Calu3 (cell line): ENCODE results near the gene CLNK. TPM values are rescaled to one million over a fixed set of nuclear protein-coding genes. Genes with fewer than 3 reads are reported as not detected.
A peak's percentile ranks its signal among the peaks of the same experiment; 100 is the strongest.

Experiments
- BruUV-seq: library from RNA; stranded (reverse); fragments of 400-500 nt; replicated peaks from 2 replicates; lab custom pipeline; 2021; lab: Mats Ljungman, UMichigan
- CTCF ChIA-PET: fragments of 300-600 bp; sonication (Branson Sonifier 250); formaldehyde crosslinking; loops from one replicate; lab custom pipeline; 2022; ENCODE audit warnings: antibody characterized with exemption; lab: Charles Lee
- DNase-seq: peaks from one replicate; pipeline ENCODE4 v3.0.0; 2022
- H3K27ac Mint-ChIP-seq: one replicate; pipeline ENCODE4 v1.8.0; 2022; ENCODE audit warnings: mixed read lengths; ENCODE audit not compliant: unreplicated experiment
- H3K27me3 Mint-ChIP-seq: one replicate; pipeline ENCODE4 v1.8.0; 2022; ENCODE audit warnings: mixed read lengths; ENCODE audit not compliant: unreplicated experiment
- H3K36me3 Mint-ChIP-seq: one replicate; pipeline ENCODE4 v1.8.0; 2022; ENCODE audit warnings: mild to moderate bottlenecking, moderate library complexity, mixed read lengths; ENCODE audit not compliant: insufficient read depth, unreplicated experiment
- H3K4me1 Mint-ChIP-seq: one replicate; pipeline ENCODE4 v1.8.0; 2022; ENCODE audit warnings: mild to moderate bottlenecking, low read depth, mixed read lengths; ENCODE audit not compliant: unreplicated experiment
- H3K4me3 Mint-ChIP-seq: one replicate; pipeline ENCODE4 v1.8.0; 2022; ENCODE audit warnings: mild to moderate bottlenecking, low read depth, moderate library complexity, mixed read lengths; ENCODE audit not compliant: unreplicated experiment
- H3K9me3 Mint-ChIP-seq: one replicate; pipeline ENCODE4 v1.8.0; 2022; ENCODE audit warnings: low read depth, mixed read lengths; ENCODE audit not compliant: unreplicated experiment
- intact Hi-C: fragments of 100-400 bp; cut with micrococcal nuclease; formaldehyde crosslinking; loops from one replicate; pipeline ENCODE4 v1.10.0; 2022; ENCODE audit not compliant: unreplicated experiment
- total RNA-seq: library from RNA; stranded (reverse); gene quantifications from 2 replicates; pipeline ENCODE4 v1.2.3, GENCODE V29; 2022
- TF ChIP-seq, protein P1 (sequence below): fragments of 200-600 bp; IDR thresholded peaks from one replicate; pipeline ENCODE4 v1.8.0; 2022; ENCODE audit warnings: antibody characterized with exemption; ENCODE audit not compliant: unreplicated experiment

Gene CLNK
- total RNA-seq, 1 experiment from 2014 or later: not detected

DNA sequence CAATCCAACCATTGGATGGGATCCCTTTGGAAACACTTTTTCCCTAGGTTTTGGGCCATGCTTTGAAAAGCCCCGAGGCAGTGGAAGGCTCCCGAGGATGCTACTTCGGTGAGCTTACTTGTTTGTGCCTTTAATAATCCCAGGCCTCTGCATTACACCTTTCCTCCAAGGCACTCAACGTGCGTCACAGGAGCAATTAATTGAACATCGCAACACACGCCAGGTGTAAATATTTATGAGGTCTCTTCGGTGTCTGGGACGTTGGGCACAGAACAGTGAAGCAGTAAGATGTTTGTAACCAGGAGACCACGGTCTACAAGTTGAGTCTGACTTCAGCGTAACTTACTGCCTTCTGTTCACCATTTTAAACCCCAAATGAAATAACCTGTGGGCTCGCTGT lies 97.3 kb downstream of the CLNK start:
- H3K27me3 Mint-ChIP-seq: peaks cover 11% of the 10 kb centered on the region
- BruUV-seq: no TSS peak
- H3K36me3 Mint-ChIP-seq: no peaks in the 10 kb centered on the region
- DNase-seq: no peak
- TF ChIP-seq, protein P1, sequence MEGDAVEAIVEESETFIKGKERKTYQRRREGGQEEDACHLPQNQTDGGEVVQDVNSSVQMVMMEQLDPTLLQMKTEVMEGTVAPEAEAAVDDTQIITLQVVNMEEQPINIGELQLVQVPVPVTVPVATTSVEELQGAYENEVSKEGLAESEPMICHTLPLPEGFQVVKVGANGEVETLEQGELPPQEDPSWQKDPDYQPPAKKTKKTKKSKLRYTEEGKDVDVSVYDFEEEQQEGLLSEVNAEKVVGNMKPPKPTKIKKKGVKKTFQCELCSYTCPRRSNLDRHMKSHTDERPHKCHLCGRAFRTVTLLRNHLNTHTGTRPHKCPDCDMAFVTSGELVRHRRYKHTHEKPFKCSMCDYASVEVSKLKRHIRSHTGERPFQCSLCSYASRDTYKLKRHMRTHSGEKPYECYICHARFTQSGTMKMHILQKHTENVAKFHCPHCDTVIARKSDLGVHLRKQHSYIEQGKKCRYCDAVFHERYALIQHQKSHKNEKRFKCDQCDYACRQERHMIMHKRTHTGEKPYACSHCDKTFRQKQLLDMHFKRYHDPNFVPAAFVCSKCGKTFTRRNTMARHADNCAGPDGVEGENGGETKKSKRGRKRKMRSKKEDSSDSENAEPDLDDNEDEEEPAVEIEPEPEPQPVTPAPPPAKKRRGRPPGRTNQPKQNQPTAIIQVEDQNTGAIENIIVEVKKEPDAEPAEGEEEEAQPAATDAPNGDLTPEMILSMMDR: no peak
- intact Hi-C loops: loop anchor here (10.0 kb wide), 1 partner anchor 128 kb away; no protein-coding TSS in a partner anchor
- no peak overlapping the region for H3K4me3 Mint-ChIP-seq
- H3K4me1 Mint-ChIP-seq: no peaks in the 10 kb centered on the region
- CTCF ChIA-PET: no interaction called here
- H3K9me3 Mint-ChIP-seq: no peaks in the 10 kb centered on the region
- H3K27ac Mint-ChIP-seq: no peak overlapping the region

DNA sequence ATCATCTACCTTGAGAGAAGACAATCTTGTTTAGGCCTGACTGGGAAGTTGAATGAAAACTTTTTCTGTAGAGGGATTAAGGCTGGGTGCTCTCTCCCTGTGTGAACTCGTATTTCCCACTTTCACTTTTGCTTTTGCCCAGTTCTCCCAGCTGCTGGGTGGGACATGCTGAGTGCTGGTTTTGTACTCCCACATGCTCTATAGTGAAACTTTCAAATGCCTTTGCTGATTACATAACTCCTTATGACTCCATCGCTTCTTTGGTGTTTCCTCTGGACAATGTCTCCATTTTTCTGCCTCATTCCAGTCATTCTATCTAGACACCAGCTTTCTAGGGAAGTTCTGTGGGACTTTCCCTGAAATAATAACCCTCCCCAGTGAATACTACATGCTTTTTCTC lies 100.5 kb downstream of the CLNK start:
- no peaks in the 10 kb centered on the region for H3K36me3 Mint-ChIP-seq
- CTCF ChIA-PET: interaction anchor here (1.0 kb wide), 1 partner anchor 811 kb away, joined by 8 read pairs; no protein-coding TSS in a partner anchor
- DNase-seq: peak; percentile 32
- peak overlapping the region; percentile 43 for H3K4me3 Mint-ChIP-seq
- no peaks in the 10 kb centered on the region for H3K4me1 Mint-ChIP-seq
- no TSS peak for BruUV-seq
- H3K27ac Mint-ChIP-seq: peak overlapping the region; percentile 77
- TF ChIP-seq, protein P1: no peak
- intact Hi-C loops: loop anchor here (5.0 to 10.0 kb wide), 3 partner anchors 73 to 833 kb away; no protein-coding TSS in a partner anchor
- no peaks in the 10 kb centered on the region for H3K9me3 Mint-ChIP-seq
- H3K27me3 Mint-ChIP-seq: no peaks in the 10 kb centered on the region

DNA sequence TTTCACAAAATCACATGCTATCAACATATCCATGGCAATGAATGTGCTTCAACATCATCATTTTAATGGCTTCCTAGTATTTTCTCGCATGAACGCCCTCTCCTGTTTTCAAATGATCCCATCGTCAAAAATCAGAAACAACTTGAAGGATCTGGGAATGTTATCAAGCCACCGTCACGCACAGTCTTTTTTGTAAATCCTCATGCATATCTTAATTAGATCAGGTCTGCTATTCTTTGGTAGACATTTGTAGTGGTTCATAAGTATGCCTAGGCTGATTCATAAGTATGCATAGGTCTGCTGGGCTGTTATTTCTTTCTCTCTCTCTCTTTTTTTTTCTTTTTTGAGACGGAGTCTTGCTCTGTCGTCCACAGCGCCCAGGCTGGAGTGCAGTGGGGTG lies 101.6 kb downstream of the CLNK start:
- DNase-seq: no peak
- H3K9me3 Mint-ChIP-seq: no peaks in the 10 kb centered on the region
- no peak overlapping the region for H3K4me3 Mint-ChIP-seq
- BruUV-seq: no TSS peak
- CTCF ChIA-PET: no interaction called here
- TF ChIP-seq, protein P1: no peak
- intact Hi-C loops: loop anchor here (5.0 to 10.0 kb wide), 3 partner anchors 74 to 834 kb away; no protein-coding TSS in a partner anchor
- no peaks in the 10 kb centered on the region for H3K27me3 Mint-ChIP-seq
- no peaks in the 10 kb centered on the region for H3K4me1 Mint-ChIP-seq
- no peak overlapping the region for H3K27ac Mint-ChIP-seq
- no peaks in the 10 kb centered on the region for H3K36me3 Mint-ChIP-seq

DNA sequence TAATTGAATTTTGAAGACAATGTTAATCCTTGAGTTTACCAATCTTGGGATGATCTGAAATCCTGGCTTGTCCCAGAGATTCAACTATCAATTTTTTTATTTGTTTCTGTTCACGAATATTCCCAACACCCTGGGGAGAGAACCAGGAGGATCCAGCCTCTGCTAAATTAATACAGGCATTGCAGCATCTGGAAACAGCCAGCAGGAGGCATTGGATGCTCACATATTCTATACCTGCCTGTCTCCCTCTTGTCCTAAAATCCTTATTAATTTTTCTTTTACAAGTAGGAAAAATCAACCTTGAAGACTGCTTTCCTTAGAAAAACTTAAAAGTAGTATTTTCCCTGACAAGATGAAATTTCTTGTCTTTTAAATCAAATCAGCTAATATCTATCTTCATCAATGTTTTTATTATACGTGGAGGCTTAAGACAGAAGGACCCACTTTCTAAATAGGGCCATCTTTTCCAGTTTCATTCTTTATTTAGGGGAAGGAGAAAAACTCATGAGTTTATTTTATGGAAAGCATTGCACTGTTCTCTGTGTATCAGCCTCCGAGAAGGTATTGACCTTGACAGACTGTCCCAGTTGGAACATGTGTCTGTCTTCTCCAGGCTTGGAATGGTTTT lies 102.4 kb downstream of the CLNK start:
- Mint-ChIP-seq H3K27ac (no peak overlapping the region), H3K9me3 (no peaks in the 10 kb centered on the region), H3K27me3 (no peaks in the 10 kb centered on the region), H3K4me1 (no peaks in the 10 kb centered on the region), H3K4me3 (no peak overlapping the region), H3K36me3 (no peaks in the 10 kb centered on the region)
- CTCF ChIA-PET: no interaction called here
- intact Hi-C loops: loop anchor here (5.0 to 10.0 kb wide), 3 partner anchors 75 to 835 kb away; no protein-coding TSS in a partner anchor
- peak; percentile 4 for DNase-seq
- TF ChIP-seq, protein P1: no peak
- no TSS peak for BruUV-seq
